WTC11 (cell line): ENCODE measurements around the gene CEP85L. TPM values are rescaled to one million over a fixed set of nuclear protein-coding genes. Genes with fewer than 3 reads are reported as not detected.

Experiments used
- ATAC-seq: fragments of 200-7000 bp; cut with Tn5 transposase; 2 replicates; pipeline ENCODE4 v1.10.0; 2021; ENCODE audit warnings: mild to moderate bottlenecking, moderate library complexity
- CTCF ChIA-PET: fragments of 300-600 bp; sonication (Branson Sonifier 250); formaldehyde crosslinking; loops from one replicate; lab custom pipeline; 2021; ENCODE audit warnings: antibody characterized with exemption; lab: Charles Lee
- POLR2A ChIA-PET: fragments of 350-600 bp; sonication (Branson Sonifier 250); formaldehyde crosslinking; loops from one replicate; lab custom pipeline; 2021; ENCODE audit warnings: antibody characterized with exemption; lab: Charles Lee
- DNase-seq: peaks from one replicate; pipeline ENCODE4 v3.0.0; 2021; ENCODE audit warnings: low spot score
- H3K27ac Mint-ChIP-seq: 2 replicates; pipeline ENCODE4 v1.8.0; 2021; ENCODE audit warnings: mixed read lengths
- H3K27me3 Mint-ChIP-seq: 2 replicates; pipeline ENCODE4 v1.8.0; 2021; ENCODE audit warnings: low read depth, mild to moderate bottlenecking, moderate library complexity, mixed read lengths
- H3K36me3 Mint-ChIP-seq: 2 replicates; pipeline ENCODE4 v1.8.0; 2021; ENCODE audit warnings: mixed read lengths
- H3K4me1 Mint-ChIP-seq: 2 replicates; pipeline ENCODE4 v1.8.0; 2022; ENCODE audit warnings: mixed read lengths
- H3K4me3 Mint-ChIP-seq: 2 replicates; pipeline ENCODE4 v1.8.0; 2021; ENCODE audit warnings: mild to moderate bottlenecking, moderate library complexity, mixed read lengths
- H3K9me3 Mint-ChIP-seq: 2 replicates; pipeline ENCODE4 v1.8.0; 2021; ENCODE audit warnings: mixed read lengths
- ARID4B ChIP-seq: sonication (generic); formaldehyde crosslinking; IDR thresholded peaks from 2 replicates; pipeline ENCODE4 v1.8.0; 2023; ENCODE audit warnings: missing genetic modification reagents, mild to moderate bottlenecking, borderline replicate concordance
- ATF3 ChIP-seq: sonication (generic); formaldehyde crosslinking; conservative IDR thresholded peaks from 2 replicates; pipeline ENCODE4 v1.8.1; 2022; ENCODE audit warnings: mild to moderate bottlenecking, missing genetic modification reagents
- FOXP4 ChIP-seq: sonication (generic); formaldehyde crosslinking; IDR thresholded peaks from 2 replicates; pipeline ENCODE4 v1.8.0; 2022; ENCODE audit warnings: mild to moderate bottlenecking, missing genetic modification reagents
- GRHL2 ChIP-seq: fragments of 250-450 bp; sonication (Bioruptor Pico); IDR thresholded peaks from 2 replicates; pipeline ENCODE4 v1.8.0; 2022; ENCODE audit warnings: mild to moderate bottlenecking, moderate library complexity; ENCODE audit not compliant: insufficient replicate concordance, severe bottlenecking
- HMGA2 ChIP-seq: fragments of 250-450 bp; sonication (Bioruptor Pico); IDR thresholded peaks from 2 replicates; pipeline ENCODE4 v1.4.0; 2021; ENCODE audit warnings: mild to moderate bottlenecking, moderate library complexity
- MAX ChIP-seq: sonication (generic); formaldehyde crosslinking; IDR thresholded peaks from 2 replicates; pipeline ENCODE4 v1.8.0; 2022; ENCODE audit warnings: mild to moderate bottlenecking, missing genetic modification reagents
- MXD4 ChIP-seq: fragments of 250-450 bp; sonication (Bioruptor Pico); IDR thresholded peaks from 2 replicates; pipeline ENCODE4 v1.8.0; 2021; ENCODE audit warnings: mild to moderate bottlenecking, moderate library complexity, borderline replicate concordance
- MYBL2 ChIP-seq: sonication (generic); formaldehyde crosslinking; IDR thresholded peaks from 2 replicates; pipeline ENCODE4 v1.8.1; 2023; ENCODE audit warnings: mild to moderate bottlenecking, moderate library complexity, missing genetic modification reagents
- NFE2L1 ChIP-seq: sonication (generic); formaldehyde crosslinking; IDR thresholded peaks from 2 replicates; pipeline ENCODE4 v1.8.1; 2023; ENCODE audit warnings: missing genetic modification reagents
- USF2 ChIP-seq: sonication (generic); formaldehyde crosslinking; IDR thresholded peaks from 2 replicates; pipeline ENCODE4 v1.8.1; 2023; ENCODE audit warnings: mild to moderate bottlenecking, missing genetic modification reagents, moderate library complexity
- ZNF121 ChIP-seq: sonication (generic); formaldehyde crosslinking; IDR thresholded peaks from 2 replicates; pipeline ENCODE4 v1.8.0; 2023; ENCODE audit warnings: missing genetic modification reagents
- ZNF317 ChIP-seq: sonication (generic); formaldehyde crosslinking; IDR thresholded peaks from 2 replicates; pipeline ENCODE4 v1.8.1; 2023; ENCODE audit warnings: low read depth, mild to moderate bottlenecking, moderate library complexity, missing genetic modification reagents, borderline replicate concordance
- ZNF512 ChIP-seq: sonication (generic); formaldehyde crosslinking; IDR thresholded peaks from 2 replicates; pipeline ENCODE4 v1.8.1; 2022; ENCODE audit warnings: missing genetic modification reagents, borderline replicate concordance
- ZNF532 ChIP-seq: fragments of 250-450 bp; sonication (Bioruptor Pico); IDR thresholded peaks from 2 replicates; pipeline ENCODE4 v1.9.0; 2021; ENCODE audit warnings: mild to moderate bottlenecking, borderline replicate concordance
- total RNA-seq: library from RNA; stranded (reverse); gene quantifications from 3 replicates; pipeline ENCODE4 v1.2.3, GENCODE V29; 2021
- TF ChIP-seq, protein P1 (sequence below): sonication (generic); formaldehyde crosslinking; IDR thresholded peaks from 2 replicates; pipeline ENCODE4 v1.8.0; 2022; ENCODE audit warnings: mild to moderate bottlenecking, missing genetic modification reagents
- TF ChIP-seq, protein P2 (sequence below): fragments of 250-450 bp; sonication (Bioruptor Pico); IDR thresholded peaks from 2 replicates; pipeline ENCODE4 v2.1.2; 2022; ENCODE audit warnings: mild to moderate bottlenecking, moderate library complexity
- TF ChIP-seq, protein P3 (sequence below): sonication (generic); formaldehyde crosslinking; IDR thresholded peaks from 2 replicates; pipeline ENCODE4 v1.8.1; 2022; ENCODE audit warnings: low read depth, missing genetic modification reagents, borderline replicate concordance

The CEP85L gene
- total RNA-seq, 1 experiment from 2014 or later: 32.5 TPM

DNA sequence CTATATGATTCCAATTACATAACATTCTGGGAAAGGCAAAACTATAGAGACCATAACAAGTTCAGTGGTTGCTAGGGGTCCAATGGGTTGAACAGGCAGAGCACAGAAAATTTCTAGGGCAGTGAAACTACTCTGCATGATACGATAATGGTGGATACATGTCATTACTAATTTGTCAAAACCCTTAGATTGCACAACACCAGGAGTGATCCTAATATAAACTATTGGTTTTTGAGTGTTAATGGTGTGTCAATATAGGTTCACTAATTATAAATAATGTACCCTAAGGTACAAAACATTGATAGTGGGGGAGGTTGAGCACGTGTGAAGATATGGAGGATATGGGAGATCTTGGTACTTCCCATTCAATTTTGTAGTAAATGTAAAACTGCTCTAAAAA is 145.7 kb downstream of the CEP85L start (continued):
- TF ChIP-seq MYBL2 (no peak), NFE2L1 (CRISPR knock-in tag) (no peak), ZNF317 (CRISPR knock-in tag) (no peak)
- TF ChIP-seq, protein P1, sequence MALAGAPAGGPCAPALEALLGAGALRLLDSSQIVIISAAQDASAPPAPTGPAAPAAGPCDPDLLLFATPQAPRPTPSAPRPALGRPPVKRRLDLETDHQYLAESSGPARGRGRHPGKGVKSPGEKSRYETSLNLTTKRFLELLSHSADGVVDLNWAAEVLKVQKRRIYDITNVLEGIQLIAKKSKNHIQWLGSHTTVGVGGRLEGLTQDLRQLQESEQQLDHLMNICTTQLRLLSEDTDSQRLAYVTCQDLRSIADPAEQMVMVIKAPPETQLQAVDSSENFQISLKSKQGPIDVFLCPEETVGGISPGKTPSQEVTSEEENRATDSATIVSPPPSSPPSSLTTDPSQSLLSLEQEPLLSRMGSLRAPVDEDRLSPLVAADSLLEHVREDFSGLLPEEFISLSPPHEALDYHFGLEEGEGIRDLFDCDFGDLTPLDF (CRISPR knock-in tag): no peak

DNA sequence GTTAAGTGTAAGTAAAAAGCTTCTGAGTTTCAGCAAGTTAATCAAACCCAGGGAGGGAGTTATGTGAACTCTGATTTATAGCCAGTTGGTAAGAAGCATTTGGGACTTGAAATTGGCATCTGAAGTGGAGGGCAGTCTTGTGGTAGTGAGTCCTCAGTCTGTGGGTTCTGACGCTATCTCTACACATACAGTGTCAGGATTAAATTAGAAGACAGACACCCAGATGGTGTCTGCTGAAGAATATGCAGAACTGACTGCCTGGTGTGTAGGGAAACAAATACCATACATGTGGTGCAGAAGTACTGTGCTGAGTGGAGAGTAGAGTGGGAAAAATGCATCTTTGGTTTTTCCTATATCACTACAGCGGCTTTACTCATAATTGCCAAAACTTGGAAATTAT is 146.8 kb downstream of the CEP85L start:
- no peak overlapping the region for H3K4me3 Mint-ChIP-seq
- CTCF ChIA-PET: no interaction called here
- TF ChIP-seq ZNF512 (CRISPR knock-in tag) (no peak), FOXP4 (CRISPR knock-in tag) (no peak), USF2 (no peak), HMGA2 (CRISPR knock-in tag) (no peak), ATF3 (CRISPR knock-in tag) (no peak), ZNF532 (CRISPR knock-in tag) (no peak), ARID4B (CRISPR knock-in tag) (no peak), MAX (no peak), MXD4 (CRISPR knock-in tag) (no peak), GRHL2 (CRISPR knock-in tag) (no peak), ZNF121 (CRISPR knock-in tag) (no peak)
- TF ChIP-seq, protein P2, sequence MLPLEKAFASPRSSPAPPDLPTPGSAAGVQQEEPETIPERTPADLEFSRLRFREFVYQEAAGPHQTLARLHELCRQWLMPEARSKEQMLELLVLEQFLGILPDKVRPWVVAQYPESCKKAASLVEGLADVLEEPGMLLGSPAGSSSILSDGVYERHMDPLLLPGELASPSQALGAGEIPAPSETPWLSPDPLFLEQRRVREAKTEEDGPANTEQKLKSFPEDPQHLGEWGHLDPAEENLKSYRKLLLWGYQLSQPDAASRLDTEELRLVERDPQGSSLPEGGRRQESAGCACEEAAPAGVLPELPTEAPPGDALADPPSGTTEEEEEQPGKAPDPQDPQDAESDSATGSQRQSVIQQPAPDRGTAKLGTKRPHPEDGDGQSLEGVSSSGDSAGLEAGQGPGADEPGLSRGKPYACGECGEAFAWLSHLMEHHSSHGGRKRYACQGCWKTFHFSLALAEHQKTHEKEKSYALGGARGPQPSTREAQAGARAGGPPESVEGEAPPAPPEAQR (CRISPR knock-in tag): no peak
- TF ChIP-seq, protein P3, sequence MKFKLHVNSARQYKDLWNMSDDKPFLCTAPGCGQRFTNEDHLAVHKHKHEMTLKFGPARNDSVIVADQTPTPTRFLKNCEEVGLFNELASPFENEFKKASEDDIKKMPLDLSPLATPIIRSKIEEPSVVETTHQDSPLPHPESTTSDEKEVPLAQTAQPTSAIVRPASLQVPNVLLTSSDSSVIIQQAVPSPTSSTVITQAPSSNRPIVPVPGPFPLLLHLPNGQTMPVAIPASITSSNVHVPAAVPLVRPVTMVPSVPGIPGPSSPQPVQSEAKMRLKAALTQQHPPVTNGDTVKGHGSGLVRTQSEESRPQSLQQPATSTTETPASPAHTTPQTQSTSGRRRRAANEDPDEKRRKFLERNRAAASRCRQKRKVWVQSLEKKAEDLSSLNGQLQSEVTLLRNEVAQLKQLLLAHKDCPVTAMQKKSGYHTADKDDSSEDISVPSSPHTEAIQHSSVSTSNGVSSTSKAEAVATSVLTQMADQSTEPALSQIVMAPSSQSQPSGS (CRISPR knock-in tag): no peak

More for the DNA sequence above, 146.8 kb downstream of the CEP85L start:
- H3K27ac Mint-ChIP-seq: no peak overlapping the region
- H3K36me3 Mint-ChIP-seq: peaks cover 31% of the 10 kb centered on the region
- no peaks in the 10 kb centered on the region; the same call in 1 of the 2 replicates for H3K27me3 Mint-ChIP-seq
- POLR2A ChIA-PET: no interaction called here
- DNase-seq (no peak), ATAC-seq (no peak)
- H3K4me1 Mint-ChIP-seq: no peaks in the 10 kb centered on the region
- H3K9me3 Mint-ChIP-seq: peaks cover 26% of the 10 kb centered on the region
